Activated CD4-positive, alpha-beta T cell treated with anti-CD3 and anti-CD28 coated beads, Interleukin-2, amount 10 ng/mL, durations not matched to agents 24 days and 14 days (primary cell): ENCODE results near the gene HNRNPU. TPM values are rescaled to one million over a fixed set of nuclear protein-coding genes. Genes with fewer than 3 reads are reported as not detected.

Experiments used
- DNase-seq: peaks from one replicate; pipeline ENCODE4 v3.0.0; 2022
- H3K27ac Mint-ChIP-seq: one replicate; pipeline ENCODE4 v1.8.0; 2022; ENCODE audit warnings: mild to moderate bottlenecking, mixed read lengths
- H3K27me3 Mint-ChIP-seq: one replicate; pipeline ENCODE4 v1.8.0; 2022; ENCODE audit warnings: mixed read lengths
- H3K36me3 Mint-ChIP-seq: one replicate; pipeline ENCODE4 v1.8.0; 2022; ENCODE audit warnings: low read depth, mild to moderate bottlenecking, mixed read lengths
- H3K4me1 Mint-ChIP-seq: one replicate; pipeline ENCODE4 v1.8.0; 2021; ENCODE audit warnings: mixed read lengths
- H3K4me3 Mint-ChIP-seq: one replicate; pipeline ENCODE4 v1.8.0; 2022; ENCODE audit warnings: mild to moderate bottlenecking, moderate library complexity, mixed read lengths
- H3K9me3 Mint-ChIP-seq: one replicate; pipeline ENCODE4 v1.8.0; 2021; ENCODE audit warnings: mixed read lengths
- intact Hi-C: fragments of 100-400 bp; cut with micrococcal nuclease; formaldehyde crosslinking; loops from one replicate; pipeline ENCODE4 v1.15.1; 2023
- total RNA-seq: library from RNA; stranded (reverse); gene quantifications from 2 replicates; pipeline ENCODE4 v1.2.3, GENCODE V29; 2022

The HNRNPU gene
- total RNA-seq, 1 donor from 2014 or later = 612 TPM

GRCh38 chr1:244822878-244823277 lies 41.5 kb downstream of the HNRNPU start:
- no peak overlapping the region for H3K27ac Mint-ChIP-seq
- no peaks in the 10 kb centered on the region for H3K9me3 Mint-ChIP-seq
- H3K36me3 Mint-ChIP-seq = no peaks in the 10 kb centered on the region
- no peaks in the 10 kb centered on the region for H3K4me1 Mint-ChIP-seq
- DNase-seq = no peak
- H3K4me3 Mint-ChIP-seq = no peak overlapping the region
- peaks cover 3% of the 10 kb centered on the region for H3K27me3 Mint-ChIP-seq
- intact Hi-C loops = no loop called here

DNA sequence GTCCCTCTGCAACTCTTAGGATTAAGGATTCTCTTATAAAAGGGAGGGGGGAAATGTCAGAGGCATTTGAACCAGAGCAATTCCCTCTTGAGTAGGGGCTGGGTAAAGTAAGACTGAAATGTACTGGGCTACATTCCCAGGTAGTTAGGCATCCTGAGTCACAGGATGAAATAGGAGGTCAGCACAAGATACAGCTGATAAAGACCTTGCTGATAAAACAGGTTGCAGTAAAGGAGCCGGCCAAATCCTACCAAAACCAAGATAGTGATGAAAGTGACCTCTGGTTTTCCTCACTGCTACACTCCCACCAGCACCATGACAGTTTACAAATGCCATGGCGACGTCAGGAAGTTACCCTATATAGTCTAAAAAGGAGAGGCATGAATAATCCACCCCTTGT lies 43.2 kb downstream of the HNRNPU start:
- H3K4me1 Mint-ChIP-seq = no peaks in the 10 kb centered on the region
- no peak overlapping the region for H3K27ac Mint-ChIP-seq
- H3K9me3 Mint-ChIP-seq = no peaks in the 10 kb centered on the region
- intact Hi-C loops = no loop called here
- H3K27me3 Mint-ChIP-seq = peaks cover 7% of the 10 kb centered on the region
- DNase-seq = no peak
- no peak overlapping the region for H3K4me3 Mint-ChIP-seq
- no peaks in the 10 kb centered on the region for H3K36me3 Mint-ChIP-seq

DNA sequence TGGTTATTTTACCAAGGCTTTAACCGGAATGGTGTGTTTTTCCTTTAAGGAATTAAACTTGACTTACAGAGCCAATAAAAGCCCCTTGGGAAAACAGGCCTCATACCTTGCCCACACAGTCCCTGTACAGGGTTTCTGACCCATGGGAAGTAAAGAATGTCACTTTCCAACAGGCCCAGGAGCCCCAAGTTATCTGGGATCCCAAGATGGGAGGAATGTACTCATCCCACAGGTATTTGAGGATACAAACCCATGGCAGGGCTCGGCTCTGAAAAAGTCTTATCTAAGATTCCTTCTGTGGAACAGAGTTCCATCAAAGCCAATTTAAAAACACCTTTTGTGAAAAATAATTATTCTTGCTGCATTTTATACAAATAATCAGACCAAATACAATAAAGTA lies 44.2 kb downstream of the HNRNPU start:
- no peaks in the 10 kb centered on the region for H3K36me3 Mint-ChIP-seq
- H3K9me3 Mint-ChIP-seq = no peaks in the 10 kb centered on the region
- H3K27me3 Mint-ChIP-seq = peaks cover 4% of the 10 kb centered on the region
- H3K4me1 Mint-ChIP-seq = peaks cover 1% of the 10 kb centered on the region
- H3K4me3 Mint-ChIP-seq = no peak overlapping the region
- intact Hi-C loops = no loop called here
- no peak overlapping the region for H3K27ac Mint-ChIP-seq
- no peak for DNase-seq

DNA sequence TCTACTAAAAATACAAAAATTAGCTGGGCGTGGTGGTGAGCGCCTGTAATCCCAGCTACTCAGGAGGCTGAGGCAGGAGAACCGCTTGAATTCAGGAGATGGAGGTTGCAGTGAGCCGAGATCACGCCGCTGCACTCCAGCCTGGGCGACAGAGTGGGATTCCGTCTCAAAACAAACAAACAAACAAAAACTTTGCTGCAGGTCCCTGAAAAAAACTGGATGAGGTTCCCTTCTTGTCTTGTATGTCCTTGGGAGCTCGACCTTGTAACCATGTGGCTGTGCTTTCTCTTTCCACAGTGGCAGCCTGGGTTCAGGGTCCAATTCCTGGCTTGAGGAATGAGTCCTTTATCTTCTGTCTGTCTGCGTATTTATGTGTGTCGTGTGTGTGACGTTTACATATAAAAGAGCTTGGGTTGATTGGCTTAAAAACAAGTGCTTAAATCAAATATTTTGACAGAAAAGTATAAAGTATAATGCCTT lies 46.9 kb downstream of the HNRNPU start:
- H3K27me3 Mint-ChIP-seq = peaks cover 8% of the 10 kb centered on the region
- no peaks in the 10 kb centered on the region for H3K36me3 Mint-ChIP-seq
- no peak for DNase-seq
- no peaks in the 10 kb centered on the region for H3K9me3 Mint-ChIP-seq
- no peak overlapping the region for H3K4me3 Mint-ChIP-seq
- H3K4me1 Mint-ChIP-seq = peaks cover 7% of the 10 kb centered on the region
- intact Hi-C loops = no loop called here
- H3K27ac Mint-ChIP-seq = no peak overlapping the region

GRCh38 chr1:244815600-244816099 lies 48.7 kb downstream of the HNRNPU start:
- intact Hi-C loops = no loop called here
- Mint-ChIP-seq H3K27ac (no peak overlapping the region), H3K4me3 (no peak overlapping the region), H3K27me3 (peaks cover 8% of the 10 kb centered on the region), H3K9me3 (no peaks in the 10 kb centered on the region), H3K36me3 (no peaks in the 10 kb centered on the region), H3K4me1 (peaks cover 7% of the 10 kb centered on the region)
- DNase-seq = no peak

- DNase-seq = no peak
- Mint-ChIP-seq H3K27me3 (peaks cover 8% of the 10 kb centered on the region), H3K4me3 (no peak overlapping the region), H3K27ac (no peak overlapping the region), H3K36me3 (no peaks in the 10 kb centered on the region), H3K9me3 (no peaks in the 10 kb centered on the region), H3K4me1 (peaks cover 7% of the 10 kb centered on the region)
- intact Hi-C loops = no loop called here
These were observed 51.0 kb downstream of the HNRNPU start for GRCh38 chr1:244813327-244813726.

- no peak overlapping the region for H3K27ac Mint-ChIP-seq
- H3K9me3 Mint-ChIP-seq = no peaks in the 10 kb centered on the region
- peaks cover 4% of the 10 kb centered on the region for H3K27me3 Mint-ChIP-seq
- no peak for DNase-seq
- peaks cover 6% of the 10 kb centered on the region for H3K4me1 Mint-ChIP-seq
- no peaks in the 10 kb centered on the region for H3K36me3 Mint-ChIP-seq
- intact Hi-C loops = no loop called here
- H3K4me3 Mint-ChIP-seq = no peak overlapping the region
These were observed 54.1 kb downstream of the HNRNPU start for GRCh38 chr1:244810221-244810620.

DNA sequence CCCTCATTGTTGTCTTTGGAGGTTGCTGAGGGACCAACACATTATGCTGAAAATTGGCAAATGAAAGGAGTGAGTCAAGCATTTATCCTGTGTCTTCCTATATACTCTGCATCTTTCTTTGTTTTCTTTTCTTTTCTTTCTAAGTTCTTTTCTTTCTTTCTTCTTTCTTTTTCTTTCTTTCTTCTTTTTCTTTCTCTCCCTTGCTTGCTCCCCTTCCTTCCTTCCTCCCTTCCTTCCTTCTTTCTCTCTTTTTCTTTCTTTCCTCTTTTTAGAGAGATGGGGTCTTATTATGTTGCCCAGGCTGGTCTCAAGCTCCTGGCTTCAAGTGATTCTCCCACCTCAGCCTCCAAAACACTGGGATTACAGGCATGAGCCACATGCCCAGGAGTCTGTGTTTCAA lies 57.2 kb downstream of the HNRNPU start:
- intact Hi-C loops = no loop called here

DNA sequence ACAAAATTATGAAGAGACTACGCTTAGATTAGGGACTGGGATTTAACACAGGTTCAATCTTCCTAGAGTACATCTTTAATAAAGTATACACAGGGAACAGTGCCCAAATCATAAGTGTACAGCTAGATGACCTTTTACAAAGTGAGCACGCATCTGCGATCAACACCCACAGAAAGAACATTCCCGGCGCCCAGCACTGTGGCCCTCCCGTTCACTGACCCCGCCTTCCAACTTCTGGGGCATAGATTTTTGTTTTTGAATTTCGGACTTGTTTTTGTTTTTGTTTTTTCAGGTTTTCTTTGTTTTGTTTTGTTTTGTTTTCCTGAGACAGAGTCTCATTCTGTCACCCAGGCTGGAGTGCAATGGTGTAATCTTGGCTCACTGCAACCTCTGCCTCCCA lies 59.5 kb downstream of the HNRNPU start:
- no peak overlapping the region for H3K4me3 Mint-ChIP-seq
- no peak for DNase-seq
- intact Hi-C loops = no loop called here
- peaks cover 5% of the 10 kb centered on the region for H3K27me3 Mint-ChIP-seq
- H3K4me1 Mint-ChIP-seq = no peaks in the 10 kb centered on the region
- no peak overlapping the region for H3K27ac Mint-ChIP-seq
- H3K36me3 Mint-ChIP-seq = no peaks in the 10 kb centered on the region
- H3K9me3 Mint-ChIP-seq = no peaks in the 10 kb centered on the region

More for the DNA sequence above, 57.2 kb downstream of the HNRNPU start:
- Mint-ChIP-seq H3K36me3 (no peaks in the 10 kb centered on the region), H3K27ac (no peak overlapping the region), H3K4me1 (no peaks in the 10 kb centered on the region), H3K9me3 (no peaks in the 10 kb centered on the region), H3K27me3 (no peaks in the 10 kb centered on the region), H3K4me3 (no peak overlapping the region)
- DNase-seq = no peak

GRCh38 chr1:244802556-244803239 lies 61.6 kb downstream of the HNRNPU start:
- Mint-ChIP-seq H3K36me3 (no peaks in the 10 kb centered on the region), H3K4me1 (no peaks in the 10 kb centered on the region), H3K4me3 (no peak overlapping the region), H3K27ac (no peak overlapping the region), H3K27me3 (peaks cover 5% of the 10 kb centered on the region), H3K9me3 (no peaks in the 10 kb centered on the region)
- DNase-seq = no peak
- intact Hi-C loops = no loop called here

DNA sequence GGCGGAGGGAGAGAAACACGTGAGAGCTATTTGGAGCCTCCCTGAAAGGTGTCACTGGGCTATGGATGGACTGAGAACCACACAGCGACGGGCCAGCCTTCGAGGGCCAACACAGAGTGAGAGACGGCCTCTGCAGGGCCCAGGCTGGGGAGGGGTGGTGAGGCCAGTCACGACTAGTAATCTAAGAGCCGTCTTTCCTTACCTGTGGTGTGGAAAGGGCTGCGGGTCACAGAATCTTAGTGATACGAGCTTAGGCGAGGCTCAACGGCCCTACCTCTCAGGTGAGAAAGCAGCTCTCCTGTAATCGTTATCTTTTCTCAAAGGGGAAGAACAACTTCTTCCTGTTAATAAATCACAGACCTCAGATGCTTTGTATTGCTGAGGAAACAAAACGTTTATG lies 62.3 kb downstream of the HNRNPU start:
- no peak for DNase-seq
- Mint-ChIP-seq H3K36me3 (no peaks in the 10 kb centered on the region), H3K27ac (no peak overlapping the region), H3K27me3 (peaks cover 5% of the 10 kb centered on the region), H3K4me3 (no peak overlapping the region), H3K4me1 (no peaks in the 10 kb centered on the region), H3K9me3 (no peaks in the 10 kb centered on the region)
- intact Hi-C loops = no loop called here

GRCh38 chr1:244801246-244801645 lies 63.1 kb downstream of the HNRNPU start:
- intact Hi-C loops = loop anchor here (1.0 kb wide), 1 partner anchor 241 kb away; no protein-coding TSS in a partner anchor
- Mint-ChIP-seq H3K4me1 (no peaks in the 10 kb centered on the region), H3K36me3 (no peaks in the 10 kb centered on the region), H3K27ac (no peak overlapping the region), H3K27me3 (peaks cover 5% of the 10 kb centered on the region), H3K4me3 (no peak overlapping the region), H3K9me3 (no peaks in the 10 kb centered on the region)
- peak; percentile 80 for DNase-seq

GRCh38 chr1:244800821-244801220 lies 63.5 kb downstream of the HNRNPU start:
- no peaks in the 10 kb centered on the region for H3K4me1 Mint-ChIP-seq
- no peak overlapping the region for H3K4me3 Mint-ChIP-seq
- no peak for DNase-seq
- H3K9me3 Mint-ChIP-seq = no peaks in the 10 kb centered on the region
- no peak overlapping the region for H3K27ac Mint-ChIP-seq
- intact Hi-C loops = loop anchor here (1.0 kb wide), 1 partner anchor 241 kb away; no protein-coding TSS in a partner anchor
- H3K27me3 Mint-ChIP-seq = peaks cover 5% of the 10 kb centered on the region
- no peaks in the 10 kb centered on the region for H3K36me3 Mint-ChIP-seq
